Transverse colon (tissue), 3 donors: ENCODE data around the gene FBXO41.

Experiments
- CTCF ChIP-seq, 5 experiments: fragments of 200-600 bp in 3 of 5; fragments of 450-650 bp in 2 of 5; sonication (generic) in 3 of 5; IDR thresholded peaks; 1 replicate in 2 of 5; 2 replicates in 3 of 5; pipeline ENCODE4 v1.5.1; 2016 to 2017; ENCODE audit warnings: antibody characterized with exemption in 5 of 5, inconsistent platforms in 3 of 5, mild to moderate bottlenecking in 2 of 5, moderate library complexity in 1 of 5
- EP300 ChIP-seq: sonication (generic); formaldehyde crosslinking; IDR thresholded peaks from one replicate; pipeline ENCODE4 v1.6.1; 2017; ENCODE audit warnings: antibody characterized with exemption, low read depth
- POLR2A ChIP-seq: fragments of 450-650 bp; IDR thresholded peaks from one replicate; pipeline ENCODE4 v1.6.1; 2016; ENCODE audit warnings: antibody characterized with exemption, mild to moderate bottlenecking, moderate library complexity

- TF ChIP-seq CTCF (IDR thresholded peaks at IDR 0.05), result no peak
- TF ChIP-seq POLR2A, result no peak
- no peak for TF ChIP-seq EP300
These were observed 78.7 kb downstream of the FBXO41 start for GRCh38 chr2:73205611-73206010.
